ENCODE measurements around the gene PROZ.

The PROZ gene

DNA sequence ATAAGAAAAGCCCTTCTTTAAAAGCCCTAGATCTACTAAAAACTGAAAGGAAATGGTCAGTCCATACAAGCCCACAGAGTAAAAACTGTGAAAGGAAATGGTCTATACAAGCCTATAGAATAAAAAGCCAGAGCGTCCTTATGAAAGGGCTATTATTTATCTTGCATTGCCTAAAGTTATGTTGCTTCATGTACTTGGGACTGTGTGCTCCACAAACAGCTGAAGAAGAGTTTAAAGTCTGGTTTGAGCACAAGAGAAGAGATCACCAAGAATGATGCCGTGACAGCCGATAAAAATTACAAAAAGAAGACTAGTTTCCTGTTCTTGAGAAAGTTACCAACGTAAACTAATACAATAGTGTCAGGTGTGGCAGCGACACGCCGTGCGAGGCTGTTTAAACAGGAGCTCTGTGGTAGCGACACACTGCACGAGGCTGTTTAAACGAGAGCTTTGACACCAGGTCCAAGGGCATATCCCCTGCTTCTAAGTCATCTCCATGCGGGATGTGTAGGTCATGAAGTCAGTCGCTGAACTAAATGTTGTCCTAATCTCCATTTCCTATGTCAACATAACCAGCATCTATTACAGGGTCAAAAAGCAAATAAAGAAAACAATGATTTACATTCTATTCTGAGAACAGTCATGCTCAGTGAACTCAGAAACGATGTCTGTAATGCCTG, 25.1 kb downstream of the PROZ start:
- no peak for DNase-seq (ENCODE audit: extremely low read depth, insufficient read length)
- Histone ChIP-seq H3K27me3 (replicated peaks; ENCODE audit: control insufficient read depth, insufficient read depth, low read length) (no peaks in the 10 kb centered on the region), H3K36me3 (ENCODE audit: control insufficient read depth, insufficient read depth, low read length) (peaks cover 24% of the 10 kb centered on the region), H3K4me3 (replicated peaks; ENCODE audit: low read depth, low read length) (no peak overlapping the region)
- TF ChIP-seq, protein P1, sequence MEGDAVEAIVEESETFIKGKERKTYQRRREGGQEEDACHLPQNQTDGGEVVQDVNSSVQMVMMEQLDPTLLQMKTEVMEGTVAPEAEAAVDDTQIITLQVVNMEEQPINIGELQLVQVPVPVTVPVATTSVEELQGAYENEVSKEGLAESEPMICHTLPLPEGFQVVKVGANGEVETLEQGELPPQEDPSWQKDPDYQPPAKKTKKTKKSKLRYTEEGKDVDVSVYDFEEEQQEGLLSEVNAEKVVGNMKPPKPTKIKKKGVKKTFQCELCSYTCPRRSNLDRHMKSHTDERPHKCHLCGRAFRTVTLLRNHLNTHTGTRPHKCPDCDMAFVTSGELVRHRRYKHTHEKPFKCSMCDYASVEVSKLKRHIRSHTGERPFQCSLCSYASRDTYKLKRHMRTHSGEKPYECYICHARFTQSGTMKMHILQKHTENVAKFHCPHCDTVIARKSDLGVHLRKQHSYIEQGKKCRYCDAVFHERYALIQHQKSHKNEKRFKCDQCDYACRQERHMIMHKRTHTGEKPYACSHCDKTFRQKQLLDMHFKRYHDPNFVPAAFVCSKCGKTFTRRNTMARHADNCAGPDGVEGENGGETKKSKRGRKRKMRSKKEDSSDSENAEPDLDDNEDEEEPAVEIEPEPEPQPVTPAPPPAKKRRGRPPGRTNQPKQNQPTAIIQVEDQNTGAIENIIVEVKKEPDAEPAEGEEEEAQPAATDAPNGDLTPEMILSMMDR (IDR thresholded peaks at IDR 0.05; ENCODE audit: insufficient read depth, low read length, poor library complexity, severe bottlenecking): no peak

DNA sequence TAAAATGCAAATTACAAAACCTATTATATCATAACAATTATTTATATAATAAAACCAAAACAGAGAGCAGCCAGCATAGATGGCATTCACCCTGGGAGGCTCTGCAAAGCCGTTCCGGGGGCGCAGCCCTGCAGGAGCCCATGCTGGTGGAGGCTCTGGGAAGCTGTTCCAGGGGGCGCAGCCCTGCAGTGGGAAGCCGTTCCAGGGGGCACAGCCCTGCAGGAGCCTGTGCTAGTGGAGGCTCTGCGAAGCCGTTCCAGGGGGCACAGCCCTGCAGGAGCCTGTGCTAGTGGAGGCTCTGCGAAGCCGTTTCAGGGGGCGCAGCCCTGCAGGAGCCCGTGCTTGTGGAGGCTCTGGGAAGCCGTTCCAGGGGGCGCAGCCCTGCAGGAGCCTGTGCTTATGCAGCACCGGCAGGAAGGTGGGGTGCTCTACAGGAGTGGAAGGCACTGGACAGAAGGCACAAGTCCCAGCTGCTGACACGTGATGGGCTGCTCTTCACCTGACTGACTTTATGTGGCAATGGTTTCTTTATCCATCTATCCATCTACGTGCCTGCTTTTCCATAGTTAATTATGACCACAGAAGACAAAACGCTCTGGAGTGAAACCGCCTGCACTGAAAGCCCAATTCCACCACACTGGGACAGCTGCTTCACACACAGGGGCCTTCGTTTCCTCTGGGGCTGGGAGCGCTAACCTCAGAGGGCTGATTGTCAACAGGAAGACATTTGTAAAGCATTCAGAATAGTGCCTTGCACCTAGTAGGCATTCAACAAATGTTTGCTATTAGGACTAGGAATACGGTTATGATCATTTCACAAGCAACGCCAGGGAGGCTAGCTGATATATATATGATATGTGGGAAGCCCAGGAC, 26.4 kb downstream of the PROZ start:
- H3K36me3 ChIP-seq (ENCODE audit: control insufficient read depth, insufficient read depth, low read length): peaks cover 22% of the 10 kb centered on the region
- H3K4me3 ChIP-seq (replicated peaks; ENCODE audit: low read depth, low read length): no peak overlapping the region
- H3K27me3 ChIP-seq (replicated peaks; ENCODE audit: control insufficient read depth, insufficient read depth, low read length): no peaks in the 10 kb centered on the region
- no peak for DNase-seq (ENCODE audit: extremely low read depth, insufficient read length)
- TF ChIP-seq, protein P1 (IDR thresholded peaks at IDR 0.05; ENCODE audit: insufficient read depth, low read length, poor library complexity, severe bottlenecking): no peak

DNA sequence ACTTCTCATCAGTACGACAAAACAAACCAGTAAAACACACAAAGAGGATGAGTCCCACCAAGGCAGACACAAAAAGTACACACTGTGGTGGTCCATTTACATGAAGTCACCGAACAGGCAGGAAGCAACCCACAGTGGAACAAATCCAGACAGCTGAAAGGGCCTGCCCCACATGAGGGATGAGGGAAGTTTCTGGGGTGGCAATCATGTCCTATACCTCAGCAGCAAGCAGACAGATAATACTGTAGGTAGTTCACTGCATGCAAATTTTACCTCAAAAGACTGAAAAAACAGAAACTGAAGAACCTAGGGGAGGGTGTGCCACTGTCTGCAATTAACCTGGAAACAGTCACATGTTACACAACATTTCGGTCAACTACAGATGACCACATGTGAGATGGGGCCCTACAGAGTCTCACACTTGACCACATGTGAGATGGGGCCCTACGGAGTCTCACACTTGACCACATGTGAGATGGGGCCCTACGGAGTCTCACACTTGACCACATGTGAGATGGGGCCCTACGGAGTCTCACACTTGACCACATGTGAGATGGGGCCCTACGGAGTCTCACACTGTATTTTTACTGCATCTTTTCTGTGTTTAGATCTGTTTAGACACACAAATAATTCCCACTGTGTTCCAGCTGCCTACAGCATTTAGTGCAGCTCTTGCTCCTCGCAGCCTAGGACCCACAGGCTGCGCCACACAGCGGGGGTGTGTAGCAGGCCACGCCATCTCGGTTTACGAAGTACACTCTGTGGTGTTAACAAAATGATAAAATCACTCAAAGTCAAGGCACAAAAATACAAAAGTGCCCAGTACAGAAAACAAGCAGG, 27.8 kb downstream of the PROZ start:
- Histone ChIP-seq H3K36me3 (ENCODE audit: control insufficient read depth, insufficient read depth, low read length) (peaks cover 18% of the 10 kb centered on the region), H3K4me3 (replicated peaks; ENCODE audit: low read depth, low read length) (peak overlapping the region; percentile 18; the same call in 1 of the 2 replicates), H3K27me3 (replicated peaks; ENCODE audit: control insufficient read depth, insufficient read depth, low read length) (no peaks in the 10 kb centered on the region)
- TF ChIP-seq, protein P1 (IDR thresholded peaks at IDR 0.05; ENCODE audit: insufficient read depth, low read length, poor library complexity, severe bottlenecking): no peak
- DNase-seq (ENCODE audit: extremely low read depth, insufficient read length): no peak

DNA sequence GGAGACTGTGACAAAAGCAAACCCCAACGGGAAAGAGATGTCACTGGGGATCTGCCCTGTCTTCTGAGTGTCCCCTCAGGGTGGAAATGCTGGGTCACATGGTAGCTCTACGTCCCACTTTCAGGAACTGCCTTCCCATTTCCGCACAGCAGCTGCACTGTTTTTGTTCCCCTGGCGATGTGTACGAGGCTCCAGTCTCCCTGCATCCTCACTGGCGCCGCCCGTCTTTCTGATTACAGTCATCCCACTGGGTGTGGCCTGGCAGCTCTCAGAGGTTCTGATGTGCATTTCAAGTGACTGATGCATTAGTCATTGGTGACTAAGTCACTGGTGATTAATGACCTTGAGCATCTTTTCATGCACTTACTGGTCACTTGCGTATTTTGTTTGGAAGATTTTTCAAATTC, 28.8 kb downstream of the PROZ start:
- Histone ChIP-seq H3K36me3 (ENCODE audit: control insufficient read depth, insufficient read depth, low read length) (peaks cover 16% of the 10 kb centered on the region), H3K27me3 (replicated peaks; ENCODE audit: control insufficient read depth, insufficient read depth, low read length) (no peaks in the 10 kb centered on the region), H3K4me3 (replicated peaks; ENCODE audit: low read depth, low read length) (no peak overlapping the region)
- no peak for DNase-seq (ENCODE audit: extremely low read depth, insufficient read length)
- TF ChIP-seq, protein P1 (IDR thresholded peaks at IDR 0.05; ENCODE audit: insufficient read depth, low read length, poor library complexity, severe bottlenecking): no peak

DNA sequence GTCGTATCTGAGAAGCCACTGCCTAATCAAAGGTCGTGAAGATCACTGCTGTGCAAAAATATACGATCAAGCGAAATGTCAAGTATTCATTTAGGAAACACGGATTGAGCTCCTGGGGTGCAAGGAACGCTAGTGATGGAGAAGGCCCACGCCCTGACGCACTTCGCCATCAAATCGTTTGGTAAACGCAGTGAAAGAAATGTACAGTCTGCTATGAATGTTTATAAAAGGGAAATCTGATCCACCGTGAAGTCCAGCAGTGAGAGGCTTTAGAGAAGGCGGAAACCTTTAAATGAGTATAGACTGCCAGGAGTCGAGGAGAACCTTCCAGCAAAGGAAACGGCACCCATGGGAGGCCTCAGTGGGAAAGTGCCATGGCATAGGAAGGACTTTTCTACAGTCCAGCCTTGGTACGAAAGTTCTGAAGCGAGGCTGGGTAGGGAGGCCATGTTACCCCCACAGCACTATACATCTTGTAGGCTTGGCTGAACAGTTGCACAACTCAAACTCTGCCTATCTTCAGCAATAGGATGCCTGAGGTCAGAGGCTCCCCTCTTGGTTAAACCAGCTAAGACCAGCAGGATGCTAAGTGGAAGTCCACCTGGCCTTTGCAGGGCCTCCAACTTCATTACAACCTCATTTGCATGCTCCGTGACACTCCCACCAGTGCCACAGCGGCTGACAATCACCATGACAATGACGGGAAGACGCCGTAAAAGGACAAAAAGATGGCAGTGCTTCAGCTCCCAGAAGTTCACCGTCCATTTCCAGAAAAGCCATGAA, 29.6 kb downstream of the PROZ start:
- DNase-seq (ENCODE audit: extremely low read depth, insufficient read length): no peak
- Histone ChIP-seq H3K4me3 (replicated peaks; ENCODE audit: low read depth, low read length) (no peak overlapping the region), H3K27me3 (replicated peaks; ENCODE audit: control insufficient read depth, insufficient read depth, low read length) (no peaks in the 10 kb centered on the region), H3K36me3 (ENCODE audit: control insufficient read depth, insufficient read depth, low read length) (peaks cover 16% of the 10 kb centered on the region)
- TF ChIP-seq, protein P1 (IDR thresholded peaks at IDR 0.05; ENCODE audit: insufficient read depth, low read length, poor library complexity, severe bottlenecking): no peak
